HG03575 (cell line): ENCODE results near the gene PRUNE2.

ENCODE experiments used
- ATAC-seq: cut with Tn5 transposase; IDR thresholded peaks from one replicate; pipeline ENCODE4 v1.9.1; 2021; ENCODE audit not compliant: unreplicated experiment, insufficient number of reproducible peaks, low FRiP score; ENCODE audit errors: extremely low read depth

PRUNE2 gene

GRCh38 chr9:76654051-76654461 lies 251.9 kb downstream of the PRUNE2 start:
- no peak for ATAC-seq

- ATAC-seq = no peak
Observed at GRCh38 chr9:76652894-76653293, 253.0 kb downstream of the PRUNE2 start.

GRCh38 chr9:76651119-76651705 lies 254.7 kb downstream of the PRUNE2 start:
- peak; percentile 61 for ATAC-seq

GRCh38 chr9:76650692-76651091 lies 255.2 kb downstream of the PRUNE2 start:
- ATAC-seq = no peak

GRCh38 chr9:76649894-76650293 lies 256.0 kb downstream of the PRUNE2 start:
- ATAC-seq = no peak

GRCh38 chr9:76646249-76646648 lies 259.7 kb downstream of the PRUNE2 start:
- ATAC-seq = no peak

GRCh38 chr9:76644647-76645250 lies 261.2 kb downstream of the PRUNE2 start:
- no peak for ATAC-seq

GRCh38 chr9:76644171-76644570 lies 261.7 kb downstream of the PRUNE2 start:
- no peak for ATAC-seq

GRCh38 chr9:76643399-76644117 lies 262.4 kb downstream of the PRUNE2 start:
- ATAC-seq = peak; percentile 95

GRCh38 chr9:76642701-76643209 lies 263.2 kb downstream of the PRUNE2 start:
- ATAC-seq = no peak

- ATAC-seq = no peak
Observed at GRCh38 chr9:76642074-76642473, 263.8 kb downstream of the PRUNE2 start.

- ATAC-seq = no peak
Observed at GRCh38 chr9:76638001-76638400, 267.9 kb downstream of the PRUNE2 start.

- ATAC-seq = no peak
Observed at GRCh38 chr9:76637416-76637815, 268.5 kb downstream of the PRUNE2 start.

- no peak for ATAC-seq
Observed at GRCh38 chr9:76634356-76635054, 271.4 kb downstream of the PRUNE2 start.

GRCh38 chr9:76630916-76631315 lies 275.0 kb downstream of the PRUNE2 start:
- no peak for ATAC-seq

GRCh38 chr9:76629205-76629990 lies 276.5 kb downstream of the PRUNE2 start:
- no peak for ATAC-seq

- no peak for ATAC-seq
Observed at GRCh38 chr9:76628155-76628554, 277.8 kb downstream of the PRUNE2 start.

- ATAC-seq = no peak
Observed at GRCh38 chr9:76626980-76627379, 278.9 kb downstream of the PRUNE2 start.

GRCh38 chr9:76626141-76626540 lies 279.8 kb downstream of the PRUNE2 start:
- ATAC-seq = no peak
